HG03280 (cell line): ENCODE measurements around the gene CYTH4.

Source experiments
- ATAC-seq: cut with Tn5 transposase; IDR thresholded peaks from one replicate; pipeline ENCODE4 v1.9.1; 2021; ENCODE audit warnings: mild to moderate bottlenecking, moderate library complexity; ENCODE audit not compliant: unreplicated experiment

CYTH4 gene

DNA sequence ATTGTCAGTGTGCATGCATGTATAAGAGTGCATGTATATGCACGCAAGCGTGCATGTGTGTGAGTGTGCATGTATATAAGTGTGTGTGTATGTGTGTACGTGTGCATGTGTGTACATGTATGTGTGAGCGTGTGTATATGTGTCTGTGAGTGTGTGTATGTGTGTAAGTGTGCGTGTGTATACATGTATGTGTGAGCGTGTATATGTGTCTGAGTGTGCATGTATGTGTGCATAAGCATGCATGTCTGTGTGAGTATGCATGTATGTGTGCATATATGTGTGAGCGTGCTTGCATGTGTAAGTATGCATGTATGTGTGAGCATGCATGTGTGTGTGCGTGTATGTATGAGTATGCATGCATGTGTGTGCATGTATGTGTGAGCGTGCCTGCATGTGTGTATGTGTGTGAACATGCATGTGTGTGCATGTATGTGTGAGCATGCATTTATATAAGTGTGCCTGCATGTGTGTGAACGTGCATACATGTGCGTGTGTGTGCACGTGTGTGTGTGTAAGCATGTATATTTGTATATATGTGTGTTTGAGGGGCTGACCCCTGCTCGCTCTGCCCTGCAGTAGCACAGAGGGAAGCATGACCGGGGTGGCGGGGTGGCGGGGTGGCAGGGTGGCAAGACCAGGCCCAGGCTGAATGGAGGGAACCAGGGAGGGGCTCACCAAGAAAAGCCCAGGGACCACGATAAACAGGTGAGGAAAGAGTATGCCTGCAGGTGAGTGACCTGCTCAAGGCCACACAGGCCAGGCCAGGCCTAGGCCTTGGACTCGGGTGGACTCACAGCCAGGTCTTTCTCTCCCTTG lies 26.3 kb downstream of the CYTH4 start:
- ATAC-seq = no peak

DNA sequence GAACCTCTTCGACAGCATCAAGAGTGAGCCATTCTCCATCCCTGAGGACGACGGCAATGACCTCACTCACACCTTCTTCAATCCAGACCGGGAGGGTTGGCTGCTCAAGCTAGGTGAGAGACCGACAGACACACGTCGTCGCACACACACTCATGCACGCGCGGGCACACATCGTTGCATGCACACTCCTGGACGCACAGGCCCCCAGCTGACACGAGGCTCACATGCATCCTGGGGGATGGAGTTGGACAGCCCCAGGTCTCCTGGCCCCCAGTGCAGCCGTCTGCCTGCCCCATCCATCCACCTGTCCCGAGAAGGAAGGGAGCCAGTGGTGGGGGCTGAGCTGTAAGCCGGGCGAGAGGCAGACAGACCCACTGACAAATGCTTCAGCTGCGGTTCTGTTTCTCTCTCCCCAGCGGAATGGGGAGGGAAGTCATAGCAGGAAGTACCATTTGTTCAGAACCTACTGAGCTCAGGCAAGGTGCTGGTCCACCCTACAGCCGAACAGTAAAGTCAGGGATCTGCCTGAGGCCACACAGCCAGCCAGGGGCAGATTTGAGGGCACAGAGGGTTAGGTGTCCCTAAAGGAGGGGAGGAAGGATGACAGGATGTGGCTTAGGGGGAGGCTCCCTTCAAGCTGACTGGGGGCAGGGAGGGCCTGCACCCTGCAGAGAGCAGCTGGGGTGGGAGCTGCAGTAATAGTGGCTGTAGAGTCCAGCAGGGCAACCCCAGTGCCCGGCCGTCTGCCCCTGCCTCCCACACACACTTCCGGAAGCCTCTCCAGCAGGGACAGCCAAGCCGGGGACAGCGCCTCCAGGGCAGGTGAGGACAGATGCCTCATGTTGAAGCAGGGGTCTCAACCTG lies 27.1 kb downstream of the CYTH4 start:
- no peak for ATAC-seq

DNA sequence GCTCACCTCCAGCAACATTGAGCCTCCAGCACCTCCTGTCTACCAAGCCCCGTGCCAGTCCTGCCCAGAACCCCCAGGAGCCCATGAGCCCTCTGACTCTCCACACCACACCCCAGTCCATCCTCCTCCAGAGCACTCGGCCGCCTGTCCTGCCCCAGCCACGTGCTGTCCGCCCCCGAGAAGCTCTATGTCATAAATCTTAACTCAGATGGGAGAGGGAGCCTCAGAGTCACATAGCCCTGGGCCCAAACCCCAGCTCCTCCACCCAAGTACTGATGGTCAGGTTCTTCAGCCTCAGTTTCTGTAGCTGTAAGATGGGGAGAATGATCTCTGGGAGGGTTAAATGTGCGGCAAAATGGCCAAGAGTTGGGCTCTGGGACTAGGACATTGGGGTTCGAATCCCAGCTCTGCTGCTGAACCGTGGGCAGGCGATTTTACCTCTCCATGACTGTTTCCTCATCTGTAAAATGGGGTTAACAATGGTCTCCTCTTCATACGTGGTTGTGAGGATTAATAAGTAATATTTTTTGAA lies 27.8 kb downstream of the CYTH4 start:
- no peak for ATAC-seq

- ATAC-seq = no peak
Measured at GRCh38 chr22:37310815-37311595, 28.7 kb downstream of the CYTH4 start.

- no peak for ATAC-seq
Measured at GRCh38 chr22:37311761-37312312, 29.5 kb downstream of the CYTH4 start.

GRCh38 chr22:37312549-37313183 lies 30.4 kb downstream of the CYTH4 start:
- no peak for ATAC-seq

DNA sequence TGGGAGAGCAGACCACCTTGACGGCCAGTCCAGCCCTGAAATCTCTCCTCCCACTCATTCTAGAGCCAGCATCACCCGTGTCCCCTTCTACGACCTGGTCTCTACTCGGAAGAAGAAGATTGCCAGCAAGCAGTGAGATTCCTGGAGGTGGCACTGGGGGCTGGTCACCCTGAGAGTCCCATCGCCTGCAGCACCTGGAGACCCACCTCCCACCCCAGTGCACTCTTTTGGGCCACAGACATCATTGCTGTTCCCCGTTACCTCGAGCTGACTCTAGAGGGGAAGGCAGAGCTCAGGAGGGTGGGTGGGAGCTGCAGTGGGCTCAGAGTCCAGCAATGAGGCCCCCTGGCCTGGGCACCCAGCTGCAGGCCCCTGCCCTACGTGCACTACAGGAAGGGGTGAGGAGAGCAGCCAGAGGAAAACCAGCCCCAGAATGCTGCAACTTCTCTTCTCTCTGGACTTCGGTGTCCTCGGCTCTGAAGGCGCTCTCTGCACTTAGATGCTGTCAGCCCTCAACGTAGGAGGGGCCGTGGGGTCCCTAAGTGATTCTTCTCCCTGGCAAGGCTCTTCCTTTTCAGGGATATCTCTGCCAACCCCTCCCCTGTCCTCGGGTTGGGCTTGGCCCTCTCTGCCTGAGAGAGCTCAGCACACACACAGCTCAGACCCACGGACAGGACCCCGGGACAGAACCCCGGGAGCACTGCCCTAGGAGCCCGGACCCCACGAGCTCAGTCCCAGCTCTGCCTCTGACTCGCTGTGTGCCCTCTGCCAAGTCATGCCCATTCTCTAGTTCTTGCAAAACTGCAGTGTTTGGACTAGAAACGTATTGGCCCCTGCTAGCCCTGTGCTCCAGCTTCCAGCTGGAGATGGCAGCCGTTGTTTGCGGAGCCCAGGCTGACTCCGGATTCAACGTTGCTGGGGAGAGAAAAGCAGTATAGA lies 31.3 kb downstream of the CYTH4 start:
- ATAC-seq = no peak

GRCh38 chr22:37314315-37315074 lies 32.2 kb downstream of the CYTH4 start:
- no peak for ATAC-seq

- ATAC-seq = no peak
Measured at GRCh38 chr22:37316405-37316804, 34.1 kb downstream of the CYTH4 start.

DNA sequence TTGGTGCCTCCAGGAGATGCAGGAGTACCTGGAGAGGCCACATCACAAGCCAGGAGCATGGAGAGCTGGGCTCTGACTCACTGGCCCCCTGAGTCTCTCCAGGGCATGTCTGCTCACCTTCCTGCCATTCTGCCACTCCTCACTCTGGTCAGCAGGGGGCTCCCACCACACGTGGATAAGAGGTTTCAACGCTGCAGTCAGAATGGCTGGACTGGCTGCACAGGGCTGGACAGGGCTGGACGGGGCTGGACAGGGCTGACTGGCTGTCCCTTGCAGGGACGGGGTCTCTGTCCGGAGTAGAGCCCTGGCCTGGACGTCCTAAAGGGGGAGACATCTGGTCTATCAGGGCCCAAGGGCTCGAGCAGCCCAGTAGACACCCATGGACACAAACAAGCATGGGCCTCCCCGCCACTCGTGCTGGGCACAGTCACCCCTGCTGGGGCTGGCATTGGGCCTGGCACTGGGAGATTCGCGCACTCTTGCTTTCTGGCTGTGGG lies 34.6 kb downstream of the CYTH4 start:
- ATAC-seq = peak; percentile 63

DNA sequence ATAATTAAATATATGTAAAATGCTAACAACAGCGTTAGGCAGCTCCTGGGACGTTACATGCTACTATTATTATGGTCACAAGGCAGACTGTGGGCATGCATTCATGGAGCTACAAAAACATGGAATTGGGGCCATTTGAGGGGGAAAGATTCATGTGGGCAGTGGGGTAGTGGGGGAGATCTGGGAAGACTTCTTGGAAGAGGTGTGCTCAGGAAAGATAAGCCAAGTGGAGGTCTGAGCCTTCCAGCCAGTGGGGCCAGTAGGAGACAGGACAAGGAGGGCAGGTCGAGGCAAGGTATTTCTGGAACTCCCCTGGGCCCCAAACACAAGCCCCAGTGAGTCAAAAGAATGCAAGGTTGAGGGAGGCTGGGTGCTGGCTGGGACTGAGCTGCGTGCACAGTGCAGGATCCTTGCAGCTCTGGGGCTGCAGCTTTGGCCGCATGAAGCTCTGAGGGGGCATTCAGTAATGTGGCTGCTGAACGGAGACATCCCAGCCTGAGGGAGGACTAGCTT lies 35.4 kb downstream of the CYTH4 start:
- ATAC-seq = no peak

DNA sequence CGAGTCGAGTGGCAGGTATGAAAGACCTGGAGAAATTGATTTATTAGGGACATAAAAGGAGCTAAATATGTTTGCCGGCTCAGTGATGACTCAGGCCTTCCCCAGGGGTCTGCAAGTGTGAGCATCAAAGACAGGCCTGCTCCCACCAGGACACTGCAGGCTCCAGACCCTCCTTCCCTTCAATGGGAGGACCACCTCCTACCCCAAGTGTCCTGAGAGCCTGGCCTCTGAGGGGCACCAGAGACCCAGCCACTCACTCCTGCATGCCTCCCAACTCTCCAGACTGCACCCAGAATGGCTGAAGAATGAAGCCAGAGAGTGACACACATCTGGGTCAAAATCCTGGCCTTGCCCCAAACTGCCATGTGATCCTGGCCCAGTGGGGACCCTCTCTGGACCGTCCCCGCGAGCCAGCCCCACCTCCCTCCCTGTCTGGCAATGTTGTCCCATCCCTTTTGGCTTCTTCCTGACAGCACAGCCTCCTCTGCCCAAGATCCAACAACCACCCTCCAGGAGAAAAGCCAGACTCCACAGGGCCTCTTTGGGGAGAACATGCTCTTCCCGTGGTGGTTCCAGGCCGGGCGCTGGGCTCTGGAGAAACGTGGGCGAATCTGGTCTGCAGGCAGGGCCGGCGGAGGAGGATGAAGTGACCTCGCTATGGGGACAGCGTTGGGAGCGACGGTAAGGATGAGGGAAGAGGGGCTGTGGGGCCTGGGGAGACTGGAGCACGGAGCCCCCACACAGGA lies 36.2 kb downstream of the CYTH4 start:
- ATAC-seq = no peak

DNA sequence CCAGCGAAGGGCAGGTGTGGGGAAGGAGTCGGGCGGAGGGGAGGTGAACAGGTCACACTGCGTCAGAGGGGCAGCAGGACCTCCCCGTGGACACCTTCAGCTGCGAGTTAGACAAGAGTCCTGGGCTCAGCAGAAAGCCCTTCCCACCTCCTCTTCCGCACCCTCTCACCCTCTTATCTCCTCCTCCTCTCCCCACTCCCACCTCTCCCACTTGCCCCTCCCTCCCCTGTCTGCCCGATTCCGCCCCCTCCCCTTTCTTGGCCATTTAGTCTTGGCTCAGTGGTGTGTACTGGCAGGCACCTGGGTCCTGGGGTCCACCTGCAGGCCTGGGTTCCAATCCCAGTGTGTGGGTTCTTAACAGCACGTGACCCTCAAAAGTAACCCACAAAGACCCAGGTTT lies 37.2 kb downstream of the CYTH4 start:
- no peak for ATAC-seq

DNA sequence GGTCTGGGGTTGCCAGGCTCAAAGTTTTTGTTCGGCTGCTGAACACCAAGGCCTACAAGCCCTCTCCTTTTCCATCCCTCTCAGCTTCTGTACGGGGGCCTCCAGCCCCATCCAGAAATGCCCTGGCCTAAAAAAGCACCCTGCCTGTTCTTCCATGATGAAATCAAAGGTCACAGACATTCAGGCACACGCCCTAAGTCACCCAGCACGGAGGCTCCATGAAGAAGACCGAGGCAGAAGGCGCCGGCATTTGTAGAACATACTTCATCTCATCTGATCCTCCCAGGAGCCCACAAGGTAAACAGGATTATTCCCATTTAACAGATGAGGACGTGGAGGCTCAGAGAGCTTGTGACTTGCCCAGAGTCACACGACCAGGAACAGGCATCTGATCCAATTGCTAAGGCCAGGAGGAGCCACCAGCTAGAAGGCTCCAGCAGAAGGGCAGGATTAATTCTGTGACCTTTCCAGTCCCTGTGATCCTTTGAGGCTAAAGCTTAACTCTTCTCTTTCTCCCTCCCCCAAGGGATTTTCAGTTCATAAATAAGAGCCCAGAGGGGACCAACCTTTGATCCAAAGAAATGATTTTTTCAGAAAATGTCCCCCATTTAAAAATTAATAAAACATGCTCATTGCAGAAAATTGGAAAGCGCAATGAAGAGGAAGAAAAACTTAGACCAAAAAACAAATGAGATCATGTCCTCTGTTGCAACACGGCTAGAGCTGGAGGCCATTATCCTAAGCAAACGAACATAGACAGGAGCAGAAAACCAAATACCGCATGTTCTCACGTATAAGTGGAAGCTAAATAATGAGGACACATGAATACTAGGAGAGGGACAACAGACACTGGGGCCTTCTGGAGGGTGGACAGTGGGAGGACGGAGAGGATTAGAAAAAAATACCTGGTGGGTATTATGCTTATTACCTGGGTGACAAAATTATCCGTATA lies 38.7 kb downstream of the CYTH4 start:
- ATAC-seq = no peak

DNA sequence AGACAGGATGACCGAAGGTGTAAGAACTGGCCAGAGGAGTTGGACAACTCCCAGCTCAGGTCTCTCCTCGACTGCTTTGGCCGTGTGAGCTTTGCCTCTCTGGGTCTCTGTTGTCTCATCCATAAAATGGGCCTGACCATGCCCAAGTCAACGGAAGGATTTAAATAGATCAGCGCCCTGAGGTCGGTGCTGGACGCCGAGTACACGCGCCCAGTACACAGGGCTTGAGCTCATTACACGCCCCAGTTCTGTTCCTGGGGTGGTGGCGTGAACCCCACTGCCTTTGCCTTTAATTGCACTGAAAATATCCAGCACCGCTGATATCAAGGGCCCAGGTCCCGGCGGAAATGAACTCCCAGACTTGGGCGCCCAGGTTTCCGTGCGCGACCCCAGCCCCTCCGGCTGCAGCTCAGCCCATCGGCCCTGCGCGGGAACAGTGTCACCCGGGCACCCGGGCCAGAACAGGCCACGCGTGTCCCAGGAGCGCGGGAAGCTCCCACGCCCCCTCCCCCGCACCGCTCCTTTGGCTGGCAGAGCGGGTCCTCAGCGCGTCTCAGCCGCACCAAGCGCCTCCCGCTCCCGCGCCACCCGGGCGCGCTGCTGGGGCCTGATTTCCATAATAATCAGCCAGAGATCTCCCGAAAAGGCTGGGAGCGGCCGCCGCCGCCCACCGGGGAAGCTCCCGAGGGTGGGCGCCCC lies 42.2 kb downstream of the CYTH4 start:
- ATAC-seq = no peak

DNA sequence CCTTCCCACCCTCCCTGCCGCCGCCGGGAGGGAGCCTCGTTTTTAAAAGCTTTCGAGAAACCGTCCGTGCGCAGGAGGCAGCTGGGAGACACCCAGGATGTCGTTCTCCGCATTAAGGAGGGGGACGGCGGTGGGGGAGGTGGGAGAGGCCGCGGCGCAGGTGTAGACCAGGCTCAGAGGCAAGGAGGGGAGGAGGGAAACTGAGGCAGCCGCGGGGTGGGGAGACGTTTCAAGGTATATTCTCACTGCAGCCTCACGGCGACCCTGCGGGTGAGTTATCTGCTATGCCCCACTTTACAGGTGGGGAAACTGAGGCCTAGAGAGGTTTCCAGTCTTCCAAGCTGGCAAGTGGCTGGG lies 42.7 kb downstream of the CYTH4 start:
- no peak for ATAC-seq
